Activated T-helper 1 cell treated with anti-CD3 and anti-CD28 coated beads, Interleukin-2, amount 50 U/mL, for 16 hours (primary cell): ENCODE data around the gene PDZD4.
"Not testable (repeated sequence)": the region's sequence is repeated elsewhere in the genome, so short reads cannot be mapped to it uniquely, and the experiment has no call there.

Experiments used
- DNase-seq, 2 donors: peaks; one replicate each; pipeline ENCODE4 v3.0.0-alpha.2; 2020; ENCODE audit warnings: low read depth in 1 of 2, low spot score in 1 of 2

PDZD4 gene

GRCh38 chrX:153836921-153837320 is 6.6 kb upstream of the PDZD4 start:
- DNase-seq, result no peak

- DNase-seq, result no peak
These were observed 2.4 kb upstream of the PDZD4 start for GRCh38 chrX:153832728-153833127.

GRCh38 chrX:153831429-153832150 is 1.2 kb upstream of the PDZD4 start:
- no peak for DNase-seq

GRCh38 chrX:153830640-153831428 is 490 bp upstream of the PDZD4 start:
- no peak for DNase-seq

- no peak for DNase-seq
These were observed 870 bp downstream of the PDZD4 start for GRCh38 chrX:153829549-153829798.

- DNase-seq, result no peak
These were observed 1.4 kb downstream of the PDZD4 start for GRCh38 chrX:153828723-153829548.

- DNase-seq, result no peak
These were observed 2.0 kb downstream of the PDZD4 start for GRCh38 chrX:153828308-153828707.

GRCh38 chrX:153827903-153828302 is 2.4 kb downstream of the PDZD4 start:
- no peak for DNase-seq

- DNase-seq, result no peak
These were observed 3.3 kb downstream of the PDZD4 start for GRCh38 chrX:153827016-153827415.

GRCh38 chrX:153825042-153825441 is 5.3 kb downstream of the PDZD4 start:
- DNase-seq, result no peak

GRCh38 chrX:153824348-153824747 is 6.0 kb downstream of the PDZD4 start:
- DNase-seq, result no peak

- DNase-seq, result no peak
These were observed 9.3 kb downstream of the PDZD4 start for GRCh38 chrX:153821066-153821465.

GRCh38 chrX:153820601-153821000 is 9.7 kb downstream of the PDZD4 start:
- DNase-seq, result no peak

GRCh38 chrX:153819384-153820040 is 10.8 kb downstream of the PDZD4 start:
- no peak for DNase-seq

GRCh38 chrX:153818571-153819383 is 11.6 kb downstream of the PDZD4 start:
- DNase-seq, result peak in 1 of 2 donors; percentile 39

GRCh38 chrX:153818064-153818463 is 12.3 kb downstream of the PDZD4 start:
- not testable (repeated sequence) for DNase-seq

- DNase-seq, result no peak
These were observed 13.3 kb downstream of the PDZD4 start for GRCh38 chrX:153816831-153817690.

GRCh38 chrX:153814591-153815315 is 15.6 kb downstream of the PDZD4 start:
- no peak for DNase-seq

GRCh38 chrX:153813161-153813560 is 17.2 kb downstream of the PDZD4 start:
- DNase-seq, result no peak
